Vagina (tissue), 2 donors: ENCODE measurements around the gene RASSF1. TPM values are rescaled to one million over a fixed set of nuclear protein-coding genes. Genes with fewer than 3 reads are reported as not detected.

ENCODE experiments used
- DNase-seq, 2 donors: peaks; one replicate each; pipeline ENCODE4 v3.0.0-alpha.2; 2017; ENCODE audit errors: extremely low spot score in 2 of 2
- H3K27ac ChIP-seq: fragments of 200-600 bp; sonication (generic); one replicate; pipeline ENCODE4 v1.5.1; 2019
- H3K27me3 ChIP-seq: fragments of 200-600 bp; sonication (generic); one replicate; pipeline ENCODE4 v1.5.1; 2019
- H3K36me3 ChIP-seq, 2 donors: fragments of 200-600 bp; sonication (generic); one replicate each; pipeline ENCODE4 v1.5.1; 2017 to 2019
- H3K4me1 ChIP-seq: fragments of 200-600 bp; sonication (generic); one replicate; pipeline ENCODE4 v1.5.1; 2019
- H3K4me3 ChIP-seq, 2 donors: fragments of 200-600 bp; sonication (generic); 1 replicate in 1 of 2; 2 replicates in 1 of 2; pipeline ENCODE4 v1.5.1; 2016 to 2019
- H3K9me3 ChIP-seq: fragments of 200-600 bp; sonication (generic); one replicate; pipeline ENCODE4 v1.5.1; 2019
- POLR2A ChIP-seq, 2 donors: fragments of 450-650 bp; IDR thresholded peaks; one replicate each; pipeline ENCODE4 v1.6.1; 2017; ENCODE audit warnings: antibody characterized with exemption in 2 of 2, mild to moderate bottlenecking in 2 of 2, moderate library complexity in 2 of 2
- POLR2AphosphoS5 ChIP-seq, 2 donors: sonication (generic); formaldehyde crosslinking; IDR thresholded peaks; one replicate each; pipeline ENCODE4 v1.9.0; 2017; ENCODE audit warnings: antibody characterized with exemption in 2 of 2, mild to moderate bottlenecking in 2 of 2, low read depth in 1 of 2; ENCODE audit not compliant: insufficient read depth in 1 of 2
- intact Hi-C: fragments of 100-400 bp; cut with DNase I; formaldehyde crosslinking; loops from one replicate; pipeline ENCODE4 v1.15.1; 2023
- total RNA-seq: library from RNA; depleted of rRNA; stranded (reverse); fragments of >200 nt; gene quantifications from one replicate; pipeline ENCODE4 v1.2.3, GENCODE V29; 2016
- TF ChIP-seq, protein P1 (sequence below), 3 experiments: fragments of 450-650 bp in 2 of 3; fragments of 200-600 bp in 1 of 3; sonication (generic) in 1 of 3; IDR thresholded peaks; one replicate each; pipeline ENCODE4 v1.5.1; 2017 to 2019; ENCODE audit warnings: antibody characterized with exemption in 3 of 3, mild to moderate bottlenecking in 2 of 3, moderate library complexity in 2 of 3

The RASSF1 gene
- total RNA-seq, 1 donor from 2014 or later, result 69.0 TPM

DNA sequence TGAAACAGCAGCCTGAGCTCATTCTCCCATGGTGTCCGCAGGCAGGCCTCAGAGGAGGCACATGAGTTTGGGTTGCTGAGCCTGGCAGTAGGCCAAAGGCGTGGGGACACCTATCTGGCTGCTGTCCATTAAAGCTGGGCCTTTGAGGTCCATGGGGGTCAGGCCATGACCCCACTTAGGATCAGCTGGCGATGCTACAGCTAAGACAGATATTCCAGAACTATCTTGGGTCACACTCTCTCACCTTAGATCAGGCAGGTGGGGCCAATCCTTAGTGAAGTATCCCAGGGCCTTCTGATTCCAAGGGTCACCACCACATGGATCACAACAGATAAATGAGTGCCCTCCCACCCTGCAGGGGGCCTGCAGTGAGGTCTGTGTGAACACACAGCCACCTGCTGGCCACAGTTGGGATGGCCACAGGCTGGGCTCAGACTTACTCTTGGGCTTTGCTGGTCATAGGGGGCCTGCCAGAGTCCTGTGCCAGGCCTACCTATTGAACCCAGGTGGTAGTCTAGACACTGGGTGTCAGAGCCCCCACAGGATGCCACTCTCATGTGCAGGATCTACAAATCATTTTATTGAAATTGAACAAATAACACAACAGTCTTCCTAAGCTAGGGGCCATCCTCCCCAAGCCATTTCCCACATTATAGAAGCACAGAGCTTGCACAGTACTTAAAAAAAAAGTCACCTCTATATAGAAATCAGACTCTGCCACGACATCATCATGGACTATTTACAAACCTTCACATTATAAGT is 16.1 kb downstream of the RASSF1 start:
- H3K27me3 ChIP-seq, result no peaks in the 10 kb centered on the region
- peaks cover 47% of the 10 kb centered on the region for H3K4me1 ChIP-seq
- no peak for DNase-seq
- peaks cover 0 to 13% of the 10 kb centered on the region in 2 donors for H3K36me3 ChIP-seq
- no peak overlapping the region for H3K4me3 ChIP-seq
- no peak for TF ChIP-seq POLR2A (IDR thresholded peaks at IDR 0.05)
- TF ChIP-seq, protein P1, sequence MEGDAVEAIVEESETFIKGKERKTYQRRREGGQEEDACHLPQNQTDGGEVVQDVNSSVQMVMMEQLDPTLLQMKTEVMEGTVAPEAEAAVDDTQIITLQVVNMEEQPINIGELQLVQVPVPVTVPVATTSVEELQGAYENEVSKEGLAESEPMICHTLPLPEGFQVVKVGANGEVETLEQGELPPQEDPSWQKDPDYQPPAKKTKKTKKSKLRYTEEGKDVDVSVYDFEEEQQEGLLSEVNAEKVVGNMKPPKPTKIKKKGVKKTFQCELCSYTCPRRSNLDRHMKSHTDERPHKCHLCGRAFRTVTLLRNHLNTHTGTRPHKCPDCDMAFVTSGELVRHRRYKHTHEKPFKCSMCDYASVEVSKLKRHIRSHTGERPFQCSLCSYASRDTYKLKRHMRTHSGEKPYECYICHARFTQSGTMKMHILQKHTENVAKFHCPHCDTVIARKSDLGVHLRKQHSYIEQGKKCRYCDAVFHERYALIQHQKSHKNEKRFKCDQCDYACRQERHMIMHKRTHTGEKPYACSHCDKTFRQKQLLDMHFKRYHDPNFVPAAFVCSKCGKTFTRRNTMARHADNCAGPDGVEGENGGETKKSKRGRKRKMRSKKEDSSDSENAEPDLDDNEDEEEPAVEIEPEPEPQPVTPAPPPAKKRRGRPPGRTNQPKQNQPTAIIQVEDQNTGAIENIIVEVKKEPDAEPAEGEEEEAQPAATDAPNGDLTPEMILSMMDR (IDR thresholded peaks at IDR 0.05), result peak; percentile 36 to 76 (median 74)
- intact Hi-C loops, result loop anchor here (5.0 kb wide), 1 partner anchor 67 kb away; no protein-coding TSS in a partner anchor
- H3K27ac ChIP-seq, result peak overlapping the region; percentile 90
- no peaks in the 10 kb centered on the region for H3K9me3 ChIP-seq

DNA sequence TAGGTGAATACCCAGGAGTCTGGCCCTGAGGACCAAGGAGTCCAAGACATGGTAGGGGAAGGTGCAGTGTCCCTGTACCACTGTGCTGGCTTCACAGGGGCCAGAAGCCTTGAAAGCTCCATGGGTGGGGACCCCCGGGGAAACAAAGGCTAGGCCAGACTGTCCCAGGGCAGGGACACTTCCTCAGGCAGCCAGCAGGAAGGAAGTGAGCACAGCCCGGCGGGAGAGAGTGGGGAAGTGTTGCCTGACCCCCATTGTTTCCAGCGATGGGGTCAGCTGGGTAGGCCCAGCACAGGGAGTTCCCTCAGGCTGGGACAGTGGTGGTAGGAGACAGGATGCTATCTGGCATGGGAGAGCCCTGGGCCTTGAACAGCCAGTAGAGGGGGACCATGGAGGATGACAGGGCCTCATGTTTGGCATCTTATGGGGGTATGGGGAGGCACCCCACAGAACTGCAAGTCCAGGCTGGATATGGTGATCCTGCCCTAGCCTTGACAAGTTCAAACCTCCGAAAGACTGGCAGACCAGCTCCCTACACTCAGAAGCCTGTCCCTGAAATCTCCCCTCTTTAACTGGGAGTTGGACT is 16.9 kb downstream of the RASSF1 start:
- peaks cover 54% of the 10 kb centered on the region for H3K4me1 ChIP-seq
- intact Hi-C loops, result loop anchor here (2.0 to 5.0 kb wide), 2 partner anchors 25 to 66 kb away; partner anchors contain the start of genes HYAL3 and NAA80

DNA sequence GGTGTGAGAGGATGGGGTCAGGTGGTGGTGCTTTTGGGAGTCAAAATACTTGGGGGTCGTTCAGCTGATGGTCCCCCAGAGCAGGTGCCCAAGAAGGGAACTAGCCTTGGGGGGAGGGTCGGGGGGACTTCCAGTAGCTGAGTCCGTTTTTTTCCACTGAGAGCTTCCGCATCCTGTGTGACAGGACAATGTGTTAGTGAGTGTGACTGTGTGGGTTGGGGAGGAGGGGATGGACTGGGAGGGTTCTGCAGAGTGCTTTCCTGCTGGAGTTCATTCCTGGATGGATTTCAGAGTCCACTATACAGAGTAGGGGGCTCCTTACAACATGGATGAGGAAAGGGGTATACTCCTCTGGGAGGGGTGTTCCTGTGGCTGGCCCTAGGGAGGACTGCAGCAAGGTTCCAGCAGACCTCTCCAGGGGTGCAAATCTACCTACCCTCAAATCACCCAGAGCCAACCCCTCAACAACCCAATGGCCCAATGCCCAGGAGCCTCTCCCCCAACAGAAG is 17.5 kb downstream of the RASSF1 start:
- peak overlapping the region in 1 of 2 donors; percentile 72 for H3K4me3 ChIP-seq
- intact Hi-C loops, result loop anchor here (2.0 to 5.0 kb wide), 2 partner anchors 24 to 66 kb away; partner anchors contain the start of genes HYAL3 and NAA80
- no peak for DNase-seq

More for the DNA sequence above, 16.9 kb downstream of the RASSF1 start:
- peak overlapping the region; percentile 90 for H3K27ac ChIP-seq
- H3K27me3 ChIP-seq, result no peaks in the 10 kb centered on the region
- TF ChIP-seq POLR2AphosphoS5 (IDR thresholded peaks at IDR 0.05; ENCODE audit: insufficient read depth in 1 of 2, low read depth in 1 of 2) (peak in 1 of 2 donors; percentile 55), POLR2A (IDR thresholded peaks at IDR 0.05) (no peak)
- no peak overlapping the region for H3K4me3 ChIP-seq
- H3K36me3 ChIP-seq, result peaks cover 0 to 13% of the 10 kb centered on the region in 2 donors
- no peak for DNase-seq
- H3K9me3 ChIP-seq, result no peaks in the 10 kb centered on the region

DNA sequence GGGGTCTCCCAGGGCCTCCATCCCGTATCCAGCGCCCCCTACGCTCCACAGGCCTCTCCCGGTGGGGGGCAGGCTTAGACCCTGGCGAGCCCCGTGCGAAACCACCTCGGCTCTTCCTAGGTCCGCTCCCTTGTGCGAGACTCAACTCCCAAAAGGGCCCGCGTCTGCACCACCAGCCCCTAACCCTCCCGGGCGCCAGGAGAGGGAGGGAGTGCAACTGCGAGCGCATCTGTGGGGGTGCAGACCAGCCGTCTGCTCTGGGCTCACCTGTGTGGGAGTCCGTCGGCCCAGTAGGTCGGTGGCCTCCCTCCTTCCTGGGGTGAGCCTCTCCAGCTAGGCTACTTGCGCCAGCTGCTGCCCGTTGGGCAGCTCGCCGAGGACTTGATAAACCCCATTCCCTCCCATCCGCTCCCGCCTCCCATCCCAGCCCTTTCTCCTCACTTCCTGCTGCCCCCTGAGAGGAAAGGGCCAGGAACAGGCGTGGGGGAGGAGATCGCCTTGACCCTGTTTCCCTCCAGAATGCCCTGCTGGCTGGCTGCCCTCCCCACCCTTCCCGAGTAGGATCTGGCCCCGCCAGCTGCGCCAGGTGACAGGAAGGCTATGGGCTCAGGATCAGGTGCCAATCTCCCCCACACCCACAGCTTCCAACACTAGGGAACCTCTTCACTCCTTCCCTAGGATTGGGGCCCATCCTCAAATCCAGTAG is 18.1 kb downstream of the RASSF1 start, which contains the start of gene HYAL2:
HYAL2 (minus strand) TSS at position 360 of the 706 bp plus-strand sequence. CDS start 2,256 bp downstream, outside the sequence.
- TF ChIP-seq POLR2A (IDR thresholded peaks at IDR 0.05), result no peak
- peak in 1 of 2 donors; percentile 47 for TF ChIP-seq POLR2AphosphoS5 (IDR thresholded peaks at IDR 0.05; ENCODE audit: insufficient read depth in 1 of 2, low read depth in 1 of 2)
- TF ChIP-seq, protein P1 (IDR thresholded peaks at IDR 0.05), result no peak
- Histone ChIP-seq H3K9me3 (no peaks in the 10 kb centered on the region), H3K36me3 (peaks cover 0 to 20% of the 10 kb centered on the region in 2 donors), H3K27ac (peak within 1 kb of the TSS; percentile 90), H3K4me1 (peaks cover 57% of the 10 kb centered on the region), H3K4me3 (peak within 1 kb of the TSS; percentile 72 to 97), H3K27me3 (no peaks in the 10 kb centered on the region)
- intact Hi-C loops, result loop anchor here (2.0 to 5.0 kb wide), 2 partner anchors 24 to 65 kb away; partner anchors contain the start of genes HYAL3 and NAA80
- no peak for DNase-seq

More for the DNA sequence above, 17.5 kb downstream of the RASSF1 start:
- H3K4me1 ChIP-seq, result peaks cover 54% of the 10 kb centered on the region
- peaks cover 0 to 16% of the 10 kb centered on the region in 2 donors for H3K36me3 ChIP-seq
- TF ChIP-seq POLR2AphosphoS5 (IDR thresholded peaks at IDR 0.05; ENCODE audit: insufficient read depth in 1 of 2, low read depth in 1 of 2) (no peak), POLR2A (IDR thresholded peaks at IDR 0.05) (no peak)
- TF ChIP-seq, protein P1 (IDR thresholded peaks at IDR 0.05), result no peak
- no peaks in the 10 kb centered on the region for H3K27me3 ChIP-seq
- peak overlapping the region; percentile 90 for H3K27ac ChIP-seq
- H3K9me3 ChIP-seq, result no peaks in the 10 kb centered on the region

DNA sequence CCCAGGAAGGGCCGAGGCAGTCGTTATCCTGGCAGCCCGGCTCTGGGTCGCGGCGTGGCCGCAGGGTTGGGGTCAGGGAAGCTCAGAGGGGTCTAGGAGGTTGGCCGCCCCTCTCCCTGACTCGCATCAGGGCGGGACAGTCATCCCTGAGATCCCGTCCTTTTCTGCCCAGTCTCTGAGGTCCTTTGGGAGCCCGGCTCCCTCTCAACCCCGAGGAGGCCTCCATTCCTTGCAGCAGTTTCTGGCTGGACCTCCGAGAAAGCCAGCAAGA is 18.6 kb downstream of the RASSF1 start:
- no peak for DNase-seq
- no peaks in the 10 kb centered on the region for H3K27me3 ChIP-seq
- no peaks in the 10 kb centered on the region for H3K9me3 ChIP-seq
- H3K4me3 ChIP-seq, result peak overlapping the region; percentile 72 to 97
- TF ChIP-seq POLR2A (IDR thresholded peaks at IDR 0.05) (no peak), POLR2AphosphoS5 (IDR thresholded peaks at IDR 0.05; ENCODE audit: insufficient read depth in 1 of 2, low read depth in 1 of 2) (no peak)
- TF ChIP-seq, protein P1 (IDR thresholded peaks at IDR 0.05), result no peak
- H3K4me1 ChIP-seq, result peaks cover 57% of the 10 kb centered on the region
- intact Hi-C loops, result loop anchor here (2.0 to 5.0 kb wide), 2 partner anchors 23 to 65 kb away; partner anchors contain the start of genes HYAL3 and NAA80
- peaks cover 0 to 20% of the 10 kb centered on the region in 2 donors for H3K36me3 ChIP-seq
- H3K27ac ChIP-seq, result peak overlapping the region; percentile 90
